Stimulated activated CD4-positive, alpha-beta T cell treated with anti-CD3 and anti-CD28 coated beads, Interleukin-15, amount 100 ng/mL, for 24 hours (primary cell): ENCODE data around the gene ABHD12.
A peak's percentile ranks its signal among the peaks of the same experiment; 100 is the strongest.

Experiments used
- DNase-seq: peaks from one replicate; pipeline ENCODE4 v3.0.0-alpha.2; 2020

The ABHD12 gene

DNA sequence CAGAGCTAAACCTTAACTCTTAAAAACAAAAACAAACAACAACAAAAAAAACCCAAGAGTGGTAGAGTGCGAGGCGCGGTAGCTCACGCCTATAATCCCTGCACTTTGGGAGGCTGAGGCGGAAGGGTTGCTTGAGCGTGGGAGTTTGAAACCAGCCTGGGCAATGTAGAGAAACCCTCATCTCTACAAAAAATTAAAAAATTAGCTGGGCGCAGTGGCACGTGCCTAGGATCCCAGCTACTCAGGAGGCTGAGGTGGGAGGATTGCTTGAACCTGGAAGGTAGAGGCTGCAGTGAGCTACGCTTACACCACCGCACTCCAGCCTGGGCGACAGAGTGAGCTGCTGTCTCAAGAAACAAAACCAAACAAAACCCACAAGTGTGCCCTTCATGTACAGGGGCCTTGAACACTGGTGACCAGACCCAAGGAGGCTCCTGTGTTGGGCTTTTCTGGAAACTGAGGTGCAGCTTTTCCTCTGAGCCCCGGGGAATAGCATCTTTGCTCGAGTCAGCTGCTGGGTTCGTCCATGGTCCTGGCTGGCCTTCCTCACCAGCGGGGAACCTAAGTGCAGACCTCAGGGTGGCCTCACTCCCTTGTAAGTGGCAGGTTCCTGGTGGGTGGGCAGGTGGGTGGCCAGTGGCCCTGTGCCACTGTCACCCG is 102.9 kb downstream of the ABHD12 start:
- no peak for DNase-seq

DNA sequence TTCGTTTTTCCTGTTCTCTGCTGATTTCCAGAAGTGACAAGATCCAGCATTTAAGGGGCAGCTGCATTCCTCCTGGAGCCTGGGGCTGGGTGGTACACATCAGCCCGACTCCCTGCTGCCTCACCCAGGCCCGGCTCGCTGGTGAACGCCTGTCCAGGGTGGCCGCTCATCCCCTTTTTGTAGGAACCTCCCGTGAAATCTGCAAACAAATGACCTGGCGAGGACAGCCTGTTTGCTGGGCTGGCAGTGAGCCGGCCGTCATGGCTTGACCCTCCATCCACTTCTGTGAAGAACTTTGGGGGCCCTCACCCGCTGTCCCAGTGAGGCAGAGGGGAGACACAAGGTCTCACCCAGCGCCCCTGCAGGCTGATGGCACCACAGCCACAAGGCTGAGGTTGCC is 103.7 kb downstream of the ABHD12 start:
- peak; percentile 0 for DNase-seq

DNA sequence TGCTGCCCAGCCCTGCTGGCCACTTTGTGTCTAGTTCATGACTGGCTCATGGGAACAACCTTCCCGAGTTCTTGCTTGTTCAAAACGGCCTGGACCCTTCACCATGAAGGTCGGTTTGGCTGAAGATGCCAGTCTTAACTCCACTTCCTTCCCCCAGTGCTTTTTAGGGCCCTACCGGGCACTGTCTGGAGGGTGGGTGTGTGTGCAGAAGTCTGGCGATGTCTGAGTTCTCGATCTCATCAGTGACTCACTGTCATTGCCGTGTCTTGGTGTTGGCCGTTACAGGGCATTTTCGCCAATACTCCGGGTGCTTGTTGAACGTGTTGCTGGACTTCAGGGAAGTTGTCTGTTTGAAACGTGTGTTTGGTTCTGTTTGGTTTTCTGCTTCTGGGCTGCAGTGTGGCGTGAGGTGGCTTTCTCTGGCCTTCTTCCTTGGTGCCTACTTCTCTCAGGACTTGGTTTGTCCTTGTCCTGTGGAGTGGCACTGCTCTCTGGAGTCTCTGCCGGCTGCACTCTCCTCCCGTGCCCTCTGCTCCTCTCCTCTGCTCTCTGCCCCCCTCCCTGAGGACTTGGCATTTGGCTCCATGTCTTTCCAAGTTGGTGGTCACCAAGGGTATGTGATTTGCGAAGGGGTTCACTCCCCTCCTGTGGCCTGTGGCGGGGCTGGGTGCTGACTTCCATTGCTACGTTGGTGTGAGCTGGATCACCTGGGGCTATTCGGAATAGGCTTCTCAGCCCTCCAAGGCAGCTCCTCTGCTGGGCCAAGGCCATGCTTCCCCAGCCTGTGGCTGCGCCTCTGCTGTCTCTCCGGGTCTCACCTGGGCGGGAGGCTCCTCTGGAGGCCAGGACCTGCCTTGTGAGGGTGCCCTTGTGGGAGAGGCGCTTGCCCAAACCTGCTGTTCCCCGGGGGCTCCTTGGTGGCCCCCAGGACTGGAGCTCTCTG is 104.5 kb downstream of the ABHD12 start:
- peak; percentile 1 for DNase-seq

DNA sequence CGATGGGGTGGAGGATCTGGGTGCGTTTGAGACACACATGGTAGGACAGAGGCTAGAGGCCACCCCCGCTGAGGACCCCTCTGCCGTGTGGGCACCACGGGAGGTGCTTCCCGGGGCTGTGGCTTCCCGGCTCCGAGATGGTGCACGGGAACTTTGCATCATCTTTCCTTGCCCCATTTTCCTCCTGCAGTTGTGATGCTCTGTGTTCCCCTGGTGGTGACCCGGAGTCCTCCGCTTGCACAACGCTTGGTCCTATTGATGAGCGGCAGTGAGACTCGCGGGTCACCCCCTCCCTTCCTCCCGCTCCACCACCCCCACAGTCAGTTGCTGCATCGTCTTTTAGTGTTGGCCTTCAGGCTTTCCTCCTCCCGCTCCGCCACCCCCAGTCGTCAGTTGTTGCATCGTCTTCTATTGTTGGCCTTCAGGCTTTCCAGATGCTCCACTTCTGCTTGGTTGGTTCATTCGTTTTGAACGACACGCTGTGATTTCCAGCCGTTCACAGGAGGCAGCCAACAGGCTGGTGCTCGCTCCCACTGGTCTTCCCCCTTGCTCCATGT is 105.5 kb downstream of the ABHD12 start:
- DNase-seq: peak; percentile 1

DNA sequence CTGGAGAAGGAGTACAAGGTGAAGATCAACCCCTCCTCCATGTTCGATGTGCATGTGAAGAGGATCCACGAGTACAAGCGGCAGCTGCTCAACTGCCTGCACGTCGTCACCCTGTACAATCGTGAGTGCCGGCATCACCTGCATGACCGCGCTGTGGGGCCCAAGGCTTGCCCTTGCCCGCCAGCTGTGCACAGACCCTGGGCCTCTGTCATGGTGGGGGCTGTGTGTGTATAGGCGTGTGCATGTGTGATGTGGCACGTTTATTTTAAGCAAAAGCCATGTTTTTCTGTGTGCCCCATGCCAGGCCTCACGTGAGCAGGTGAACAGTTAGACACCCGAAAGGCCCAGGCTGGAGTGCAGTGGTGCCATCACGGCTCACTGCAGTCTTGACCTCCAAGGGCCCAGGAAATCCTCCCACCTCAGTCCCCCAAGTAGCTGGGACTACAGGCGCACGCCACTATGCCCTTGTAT is 106.5 kb downstream of the ABHD12 start:
- peak; percentile 0 for DNase-seq

DNA sequence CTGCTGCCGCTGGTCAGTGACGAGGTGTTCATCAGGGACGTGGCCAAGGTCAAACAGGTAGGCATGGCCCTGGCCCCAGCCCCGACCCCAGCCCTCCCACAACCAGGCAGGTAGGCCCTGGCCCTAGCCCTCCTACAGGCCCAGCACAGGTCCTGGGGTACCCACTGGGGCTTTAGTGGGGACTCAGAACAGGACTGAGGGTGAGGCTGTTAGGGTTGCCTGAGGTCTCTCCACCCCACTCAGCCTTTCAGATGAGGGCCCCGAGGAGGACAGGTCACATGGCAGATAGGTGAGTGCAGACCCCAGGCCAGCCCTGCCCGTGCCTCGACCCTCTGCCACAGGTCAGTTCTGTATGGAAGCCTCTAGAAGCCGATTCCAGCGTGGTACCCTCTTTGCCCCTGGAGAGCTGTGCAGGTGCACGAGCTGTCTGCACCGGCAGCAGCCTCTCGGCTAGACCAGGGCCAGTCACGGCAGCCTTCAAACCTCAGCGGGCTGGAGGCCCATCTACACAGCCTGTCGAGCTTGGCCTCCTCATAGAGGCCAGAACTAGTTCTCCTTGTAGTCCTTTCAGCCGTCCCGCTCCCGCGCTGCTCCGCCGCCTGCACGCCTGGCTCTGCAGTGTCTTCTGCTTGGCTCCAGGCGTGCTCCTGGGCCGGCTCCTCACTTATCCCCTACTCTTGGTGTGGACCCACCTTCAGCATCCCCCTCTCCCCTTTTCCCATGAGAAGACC is 107.2 kb downstream of the ABHD12 start:
- peak; percentile 1 for DNase-seq

DNA sequence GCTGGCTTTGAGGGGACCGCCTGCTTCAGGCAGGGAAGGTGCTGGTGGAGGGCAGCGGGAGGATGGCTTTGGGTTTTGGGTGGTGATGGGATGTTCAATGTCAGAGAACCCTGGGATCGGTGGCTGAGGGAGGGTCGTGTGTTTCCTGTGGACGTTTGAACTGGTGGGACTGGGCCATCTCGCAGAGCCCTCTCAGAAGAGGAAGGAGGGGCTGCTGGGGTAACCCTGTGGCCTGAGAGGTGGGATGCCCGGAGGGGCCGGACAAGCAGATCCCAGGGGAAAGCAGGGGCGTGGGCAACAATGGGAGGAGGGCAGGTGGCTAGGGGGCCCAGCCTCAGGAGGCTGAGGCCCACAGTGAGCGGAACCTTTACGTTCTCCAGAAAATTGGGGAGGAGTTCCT is 107.8 kb downstream of the ABHD12 start:
- no peak for DNase-seq

DNA sequence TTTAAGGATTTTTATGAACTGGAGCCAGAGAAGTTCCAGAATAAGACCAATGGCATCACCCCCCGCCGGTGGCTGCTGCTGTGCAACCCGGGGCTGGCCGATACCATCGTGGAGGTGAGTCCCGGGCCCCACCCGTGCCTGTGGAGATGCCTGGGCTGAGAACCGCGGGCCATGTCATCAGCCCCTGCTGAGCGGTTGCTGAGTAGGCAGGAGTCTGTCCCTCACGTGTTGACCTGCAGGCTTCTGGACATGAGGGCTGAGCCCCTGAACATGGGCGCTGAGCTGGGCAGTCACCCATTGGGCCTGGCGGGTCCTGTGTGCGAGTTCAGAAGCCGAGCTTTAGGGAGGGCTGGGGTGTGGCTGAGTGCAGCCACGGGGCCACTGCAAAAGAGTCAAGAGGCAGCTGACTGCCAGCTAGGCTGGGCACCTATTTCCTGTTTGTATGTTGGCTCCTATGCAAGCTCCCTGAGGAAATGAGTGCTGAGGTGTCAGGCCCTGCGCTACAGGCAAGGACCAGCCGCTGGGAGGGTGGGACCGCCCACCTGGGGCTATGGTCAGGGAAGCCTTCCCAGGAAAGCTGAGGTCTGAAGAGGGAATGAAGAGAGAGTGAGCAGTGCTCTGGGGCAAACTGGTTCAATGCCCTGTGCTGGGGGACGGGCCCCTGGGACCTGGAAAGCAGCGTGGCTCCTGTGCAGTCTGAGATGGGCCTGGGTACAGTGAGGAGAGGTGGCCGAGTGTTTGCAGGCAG is 108.4 kb downstream of the ABHD12 start:
- peak; percentile 1 for DNase-seq

DNA sequence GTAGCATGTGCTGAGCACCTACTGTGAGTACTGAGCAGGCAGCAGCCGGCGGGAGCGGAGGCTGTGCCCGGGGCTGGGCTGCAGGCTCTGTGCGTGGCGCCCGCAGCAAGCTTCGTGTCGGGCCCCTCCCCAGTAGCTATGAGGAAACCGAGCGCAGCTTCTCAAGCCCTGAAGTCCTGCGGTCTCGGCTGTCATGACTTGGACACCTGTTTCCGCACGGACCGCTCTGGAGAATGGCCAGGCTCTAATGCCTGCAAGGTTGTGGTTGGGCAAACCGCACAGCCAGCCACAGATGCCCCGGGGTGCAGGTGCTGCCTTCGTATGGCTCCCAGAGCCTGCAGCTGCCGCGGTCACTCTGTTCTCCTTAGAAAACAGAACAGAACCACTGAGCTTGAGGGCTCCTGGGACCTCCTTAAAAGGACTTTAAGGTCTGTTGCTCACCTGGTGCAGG is 109.1 kb downstream of the ABHD12 start:
- DNase-seq: peak; percentile 4

DNA sequence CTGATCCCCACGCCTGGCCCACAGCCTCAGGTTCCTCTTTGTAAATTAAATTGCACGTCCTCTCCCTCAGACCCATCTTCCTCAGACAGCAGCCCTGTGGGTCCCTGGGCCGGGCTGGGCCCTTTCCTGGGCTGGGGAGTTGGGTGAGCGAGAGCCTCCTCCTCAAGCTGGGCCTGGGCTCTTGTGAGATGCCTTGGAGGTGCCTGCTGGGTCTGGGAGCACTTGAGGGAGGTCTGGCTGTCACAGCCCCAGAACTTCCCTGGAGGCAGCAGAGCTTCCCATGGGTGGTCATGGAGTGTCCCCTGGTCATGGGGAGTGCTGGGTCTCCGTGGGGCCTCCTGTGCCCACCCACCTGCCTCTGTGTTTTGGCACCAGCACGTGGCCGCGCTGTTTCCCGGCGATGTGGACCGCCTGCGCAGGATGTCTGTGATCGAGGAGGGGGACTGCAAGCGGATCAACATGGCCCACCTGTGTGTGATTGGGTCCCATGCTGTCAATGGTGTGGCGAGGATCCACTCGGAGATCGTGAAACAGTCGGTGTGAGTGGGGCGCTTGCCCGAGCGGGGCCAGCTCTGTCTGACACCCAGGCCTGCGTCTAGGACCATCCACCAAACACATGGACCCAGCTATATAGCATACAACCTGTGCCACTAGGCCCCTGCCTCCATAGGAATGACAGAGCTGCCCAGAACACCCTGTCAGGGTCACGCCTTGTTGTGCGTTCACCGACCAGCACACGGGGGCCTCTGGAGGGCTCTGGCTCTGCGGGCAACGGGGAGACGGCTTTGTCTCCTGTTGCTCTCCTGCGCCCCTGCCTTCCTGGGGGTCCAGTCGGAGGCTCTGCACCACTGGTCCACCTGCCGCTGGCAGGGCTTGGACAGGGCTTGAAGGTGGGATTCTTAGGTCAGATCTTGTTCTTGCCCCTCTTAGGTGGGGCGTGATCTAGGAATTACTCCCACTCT is 109.8 kb downstream of the ABHD12 start:
- peak; percentile 0 for DNase-seq

DNA sequence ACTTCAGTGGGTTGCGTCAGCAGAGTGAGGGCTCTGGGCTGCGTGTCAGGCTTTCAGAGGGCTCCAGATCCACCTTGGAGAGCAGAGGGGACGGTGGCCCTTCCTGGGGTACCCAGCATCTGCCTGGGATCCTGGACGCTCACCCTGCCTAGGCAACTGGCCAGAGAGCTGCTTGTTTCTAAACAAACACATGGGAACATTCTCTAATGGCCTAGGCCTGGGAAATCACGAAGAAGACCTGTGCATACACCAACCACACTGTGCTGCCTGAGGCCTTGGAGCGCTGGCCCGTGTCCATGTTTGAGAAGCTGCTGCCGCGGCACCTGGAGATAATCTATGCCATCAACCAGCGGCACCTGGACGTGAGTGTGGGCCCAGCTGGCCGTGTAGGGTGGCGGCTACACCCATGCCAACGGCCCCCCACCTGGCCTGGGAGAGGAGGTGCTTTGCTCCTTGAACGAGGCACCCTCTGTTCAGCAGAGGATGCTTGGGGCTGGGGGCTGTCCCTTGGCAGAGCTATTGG is 110.5 kb downstream of the ABHD12 start:
- DNase-seq: no peak

DNA sequence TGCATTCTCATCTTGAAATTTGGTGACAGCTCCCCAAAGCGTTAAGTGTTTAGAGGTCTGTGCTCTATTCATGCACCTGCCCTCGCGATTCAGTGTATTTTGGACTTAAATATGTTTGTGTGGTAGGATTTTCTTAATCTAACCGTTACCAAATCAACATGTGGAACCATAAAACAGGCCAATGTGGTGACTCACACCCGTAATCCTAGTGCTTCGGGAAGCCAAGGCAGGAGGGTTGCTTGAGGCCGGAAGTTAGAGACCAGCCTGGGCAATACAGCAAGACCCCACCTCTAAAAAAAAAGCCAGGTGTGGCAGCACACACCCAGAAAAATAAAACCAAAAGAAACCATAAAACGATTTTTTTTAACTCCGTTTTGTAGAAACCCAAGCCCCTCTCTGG is 111.2 kb downstream of the ABHD12 start:
- no peak for DNase-seq

DNA sequence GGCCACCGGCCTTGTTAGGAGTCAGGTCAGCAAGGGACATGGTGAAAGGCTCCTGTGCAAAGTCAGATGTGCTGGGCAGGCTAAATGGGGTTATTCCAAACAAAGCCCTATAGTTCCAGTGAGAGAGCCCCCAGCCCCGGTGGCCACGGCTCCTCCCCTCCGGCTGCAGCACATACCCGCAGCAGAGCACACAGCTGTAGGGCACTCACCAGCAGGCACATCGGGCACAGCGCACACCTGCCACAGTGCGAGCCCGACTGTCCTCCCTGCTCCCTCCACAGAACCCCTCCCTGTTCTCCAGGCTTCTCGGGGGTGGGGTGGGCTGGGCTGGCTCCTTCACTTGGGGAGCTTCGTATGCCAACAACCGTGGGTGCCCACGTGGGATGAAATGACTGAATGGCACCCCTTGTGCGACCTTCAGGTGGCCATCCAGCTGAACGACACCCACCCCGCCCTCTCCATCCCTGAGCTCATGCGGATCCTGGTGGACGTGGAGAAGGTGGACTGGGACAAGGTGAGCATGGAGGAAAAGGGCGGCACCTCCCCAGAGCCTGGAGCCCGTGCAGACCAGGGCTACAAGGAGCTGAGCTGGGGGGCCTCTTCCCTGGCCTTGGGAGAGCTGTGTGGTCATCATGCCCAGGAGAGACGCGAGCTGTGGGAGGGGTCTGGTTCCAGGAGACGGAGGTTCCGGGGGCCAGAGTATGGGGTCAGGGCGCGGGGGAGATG is 111.8 kb downstream of the ABHD12 start:
- DNase-seq: peak; percentile 1

DNA sequence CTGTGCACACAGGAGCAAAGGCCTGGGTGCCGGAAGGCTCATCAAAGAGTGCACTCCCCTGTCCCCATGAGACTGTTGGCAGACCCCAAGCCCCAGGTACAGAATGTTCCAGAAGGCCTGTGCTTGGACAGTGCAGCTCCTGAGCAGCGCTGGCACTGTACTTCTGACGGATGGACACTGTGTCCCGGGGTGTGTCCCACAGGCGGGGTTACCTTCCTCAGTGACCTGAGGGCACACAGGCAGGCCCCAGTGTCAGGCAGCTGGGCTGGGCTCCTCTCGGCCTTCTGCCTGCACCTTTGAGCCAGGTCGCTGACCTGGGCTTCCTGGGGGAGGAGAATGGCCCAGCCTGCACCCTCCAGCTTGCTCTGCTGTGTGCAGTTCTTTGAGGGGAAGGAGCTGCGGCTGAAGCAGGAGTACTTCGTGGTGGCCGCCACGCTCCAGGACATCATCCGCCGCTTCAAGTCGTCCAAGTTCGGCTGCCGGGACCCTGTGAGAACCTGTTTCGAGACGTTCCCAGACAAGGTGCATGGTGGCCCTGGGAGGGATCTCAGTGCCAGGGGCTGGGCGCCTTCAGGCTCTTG is 112.6 kb downstream of the ABHD12 start:
- peak; percentile 0 for DNase-seq

DNA sequence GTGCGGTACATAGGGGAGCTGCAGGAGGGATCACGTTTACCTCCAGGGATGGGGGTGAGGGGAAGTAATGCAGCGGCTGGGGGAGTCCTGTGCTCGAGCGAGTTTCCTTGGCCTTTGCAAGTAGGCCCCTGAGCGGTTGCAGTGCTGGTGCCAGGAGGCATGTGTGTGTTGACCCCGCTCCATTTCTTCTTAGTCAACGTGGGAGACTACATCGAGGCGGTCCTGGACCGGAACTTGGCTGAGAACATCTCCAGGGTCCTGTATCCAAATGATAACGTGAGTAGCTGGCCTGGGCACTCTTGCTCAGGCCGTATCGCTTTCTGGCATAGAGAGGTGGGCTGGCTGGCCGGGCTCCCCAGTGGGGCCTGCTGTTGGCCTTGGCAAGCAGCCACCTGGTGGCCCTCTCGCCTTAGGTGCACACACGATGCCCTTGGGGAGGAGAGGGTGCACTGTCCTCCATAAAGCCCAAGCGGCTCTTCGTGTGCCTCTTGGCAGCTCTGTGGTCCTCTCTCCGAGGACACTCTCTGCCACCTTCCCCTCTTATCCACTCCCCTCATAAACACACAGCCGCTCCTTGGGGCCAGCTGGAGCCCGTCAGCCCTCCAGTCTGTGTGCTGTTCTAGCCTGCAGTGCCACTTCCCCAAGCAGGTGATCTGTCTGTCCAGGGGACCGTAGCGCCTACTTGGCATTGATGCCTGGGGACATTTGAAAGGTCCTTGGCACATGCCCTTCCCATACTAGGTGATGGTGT is 113.4 kb downstream of the ABHD12 start:
- peak; percentile 0 for DNase-seq

DNA sequence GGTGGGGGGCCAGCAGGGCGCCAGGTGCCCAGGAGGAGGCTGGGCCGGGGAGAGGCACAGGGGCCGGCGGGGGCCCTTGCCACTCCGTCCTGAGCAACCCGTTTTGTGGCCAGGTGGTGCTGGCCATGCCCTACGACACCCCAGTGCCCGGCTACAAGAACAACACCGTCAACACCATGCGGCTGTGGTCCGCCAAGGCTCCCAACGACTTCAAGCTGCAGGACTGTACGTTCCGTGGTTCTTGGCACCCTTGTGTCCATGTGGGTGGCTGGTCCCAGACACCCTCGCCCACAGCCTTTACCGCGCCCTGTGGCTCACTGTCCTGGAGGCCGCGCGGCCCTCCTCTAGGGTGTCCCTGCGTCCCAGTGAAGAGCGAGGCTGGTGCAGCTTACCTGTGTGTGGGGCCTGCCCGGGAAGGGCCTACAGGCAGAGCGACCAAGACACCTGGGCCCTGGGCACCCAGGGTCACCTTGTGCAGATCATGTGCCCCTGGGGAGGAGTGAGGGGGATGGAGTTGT is 114.0 kb downstream of the ABHD12 start:
- peak; percentile 0 for DNase-seq

DNA sequence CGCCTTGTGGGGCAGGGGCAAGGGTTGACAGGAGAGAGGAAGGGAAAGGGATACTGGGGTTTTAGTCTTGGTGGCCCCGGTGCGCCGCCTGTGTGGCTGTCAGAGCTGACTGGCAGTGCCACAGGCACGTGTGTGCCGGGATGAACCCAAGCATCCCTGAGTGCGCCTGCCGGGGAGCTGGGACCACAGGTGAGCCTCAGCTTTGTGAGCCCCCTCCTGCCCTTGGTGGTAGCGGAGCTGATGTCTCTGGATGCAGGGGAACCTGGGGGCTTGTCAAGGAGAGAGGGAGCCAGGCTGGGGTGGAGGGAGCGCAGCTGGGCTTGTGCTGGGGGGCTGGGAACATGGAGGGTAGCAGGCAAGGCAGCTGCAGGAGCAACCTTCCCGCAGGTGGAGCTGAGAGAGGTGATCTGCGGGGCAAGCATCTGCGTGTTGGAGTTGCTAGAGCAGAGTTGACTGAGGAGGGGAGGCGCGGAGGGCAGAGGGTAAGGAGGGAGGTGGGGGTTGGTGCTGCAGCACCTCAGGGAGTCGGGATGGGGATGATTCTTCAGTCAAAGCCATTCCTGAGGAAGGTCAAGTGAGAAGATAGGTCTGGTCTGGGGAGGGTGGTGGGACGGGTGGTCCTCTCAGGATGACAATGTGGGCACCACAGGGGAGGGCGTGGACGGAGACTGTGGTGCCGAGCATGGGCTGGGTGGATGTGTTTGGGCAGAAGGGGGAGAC is 114.7 kb downstream of the ABHD12 start:
- peak; percentile 1 for DNase-seq
